B cell (primary cell): ENCODE measurements around the gene ELF4. TPM values are rescaled to one million over a fixed set of nuclear protein-coding genes. Genes with fewer than 3 reads are reported as not detected.

Experiments used
- ATAC-seq: fragments of 200-7000 bp; cut with Tn5 transposase; one replicate; pipeline ENCODE4 v1.10.0; 2021; ENCODE audit warnings: low read depth, mild to moderate bottlenecking, moderate number of reproducible peaks, moderate library complexity
- CTCF ChIA-PET: fragments of 350-600 bp; sonication (Branson Sonifier 250); formaldehyde crosslinking; loops from one replicate; lab custom pipeline; 2021; ENCODE audit warnings: antibody characterized with exemption, inconsistent platforms; lab: Charles Lee
- POLR2A ChIA-PET: fragments of 350-600 bp; sonication (Branson Sonifier 250); formaldehyde crosslinking; loops from one replicate; lab custom pipeline; 2021; ENCODE audit warnings: antibody characterized with exemption; lab: Charles Lee
- DNase-seq: peaks from one replicate; pipeline ENCODE4 v3.0.0; 2013
- H2AFZ ChIP-seq: 2 replicates; pipeline ENCODE4 v1.6.1; 2012; ENCODE audit warnings: mild to moderate bottlenecking, low read depth, low read length; ENCODE audit not compliant: insufficient read depth, poor library complexity, severe bottlenecking
- H3K27ac ChIP-seq, 2 donors: 1 replicate in 1 of 2; 2 replicates in 1 of 2; pipeline ENCODE4 v1.5.1; 2012 to 2013; ENCODE audit warnings: low read length in 2 of 2, mild to moderate bottlenecking in 2 of 2, moderate library complexity in 1 of 2
- H3K27me3 ChIP-seq, 4 experiments: fragments of 200-600 bp in 1 of 4; sonication (generic) in 1 of 4; replicated peaks in 1 of 4; 1 replicate in 2 of 4; 2 replicates in 2 of 4; pipeline versions ENCODE4 v1.6.1 to v1.7.0; 2013 to 2016; ENCODE audit warnings: low read length in 3 of 4, mild to moderate bottlenecking in 2 of 4, mixed read lengths in 1 of 4, moderate library complexity in 1 of 4; ENCODE audit not compliant: insufficient read depth in 4 of 4, control insufficient read depth in 3 of 4; ENCODE audit errors: control extremely low read depth in 1 of 4
- H3K36me3 ChIP-seq, 2 experiments: replicated peaks in 1 of 2; 1 replicate in 1 of 2; 2 replicates in 1 of 2; pipeline versions ENCODE4 v1.6.1 to v1.7.1; 2013; ENCODE audit warnings: low read length in 1 of 2; ENCODE audit not compliant: insufficient read depth in 2 of 2, control insufficient read depth in 1 of 2; ENCODE audit errors: control extremely low read depth in 1 of 2, extremely low read depth in 1 of 2
- H3K4me1 ChIP-seq, 2 donors: fragments of 200-600 bp in 1 of 2; sonication (generic) in 1 of 2; 1 replicate in 1 of 2; 2 replicates in 1 of 2; pipeline versions ENCODE4 v1.5.1 to v1.6.1; 2013 to 2017; ENCODE audit warnings: low read length in 2 of 2; ENCODE audit not compliant: control insufficient read depth in 2 of 2, insufficient read depth in 2 of 2
- H3K4me2 ChIP-seq: replicated peaks from 2 replicates; pipeline ENCODE3; 2012; ENCODE audit warnings: mild to moderate bottlenecking, low read depth, low read length; ENCODE audit not compliant: poor library complexity, severe bottlenecking
- H3K4me3 ChIP-seq, 5 experiments: fragments of 200-600 bp in 1 of 5; sonication (generic) in 1 of 5; 1 replicate in 3 of 5; 2 replicates in 2 of 5; pipeline versions ENCODE4 v1.5.1 to v1.7.0; 2011 to 2016; ENCODE audit warnings: low read length in 4 of 5, mild to moderate bottlenecking in 4 of 5, low read depth in 2 of 5, control low read depth in 1 of 5, moderate library complexity in 1 of 5; ENCODE audit not compliant: insufficient read depth in 1 of 5; ENCODE audit errors: control extremely low read depth in 1 of 5, extremely low read depth in 1 of 5
- H3K79me2 ChIP-seq: fragments of 200-600 bp; sonication (generic); one replicate; pipeline ENCODE4 v1.6.0; 2016; ENCODE audit warnings: low read length; ENCODE audit not compliant: control insufficient read depth, insufficient read depth
- H3K9ac ChIP-seq: fragments of 200-600 bp; sonication (generic); 2 replicates; pipeline ENCODE4 v1.6.1; 2017; ENCODE audit warnings: mild to moderate bottlenecking, low read length, moderate library complexity
- H3K9me3 ChIP-seq, 3 donors: one replicate each; pipeline versions ENCODE4 v1.6.1 to v1.7.1; 2013; ENCODE audit warnings: low read length in 2 of 3; ENCODE audit not compliant: control insufficient read depth in 2 of 3, insufficient read depth in 1 of 3; ENCODE audit errors: control extremely low read depth in 1 of 3
- H4K20me1 ChIP-seq: 2 replicates; pipeline ENCODE4 v1.6.0; 2012; ENCODE audit warnings: mild to moderate bottlenecking, low read length; ENCODE audit not compliant: insufficient read depth, control insufficient read depth, poor library complexity, severe bottlenecking
- H3K27ac Mint-ChIP-seq: one replicate; pipeline ENCODE4 v1.8.0; 2021; ENCODE audit warnings: mixed read lengths
- H3K27me3 Mint-ChIP-seq: one replicate; pipeline ENCODE4 v1.8.0; 2021; ENCODE audit warnings: mixed read lengths
- H3K4me1 Mint-ChIP-seq: one replicate; pipeline ENCODE4 v1.8.0; 2021; ENCODE audit warnings: mixed read lengths
- H3K4me3 Mint-ChIP-seq: one replicate; pipeline ENCODE4 v1.8.0; 2021; ENCODE audit warnings: mixed read lengths
- H3K9me3 Mint-ChIP-seq: one replicate; pipeline ENCODE4 v1.8.0; 2022; ENCODE audit warnings: mixed read lengths; ENCODE audit not compliant: insufficient read depth
- CTCF ChIP-seq: fragments of 200-600 bp; IDR thresholded peaks from one replicate; pipeline ENCODE4 v1.8.0; 2022; ENCODE audit warnings: antibody characterized with exemption, mild to moderate bottlenecking
- EZH2 ChIP-seq: IDR thresholded peaks from 2 replicates; pipeline ENCODE4 v1.6.1; 2012; ENCODE audit warnings: borderline replicate concordance, low read depth, mild to moderate bottlenecking, moderate library complexity, low read length; ENCODE audit not compliant: insufficient read depth, poor library complexity, severe bottlenecking
- WGBS: methylation state at CpG from one replicate; pipeline ENCODE4 v1.1.5; 2013; ENCODE audit warnings: missing lambda C conversion rate; ENCODE audit not compliant: insufficient coverage; 5-methylcytosine and 5-hydroxymethylcytosine counted together
- intact Hi-C: fragments of 100-400 bp; cut with micrococcal nuclease; formaldehyde crosslinking; loops from one replicate; pipeline ENCODE4 v1.10.0; 2022
- polyA plus RNA-seq: library from polyadenylated mRNA; depleted of rRNA; stranded (reverse); fragments of >200 nt; gene quantifications from 2 replicates; pipeline ENCODE4 v1.2.3, GENCODE V29; 2012
- total RNA-seq, 2 donors: library from RNA; stranded (reverse); fragments of 120-200 nt in 1 of 2; gene quantifications; 1 replicate in 1 of 2; 2 replicates in 1 of 2; pipeline versions ENCODE4 v1.2.3 to v1.2.4, GENCODE V29; 2013 to 2022

Gene ELF4
- total and polyA plus RNA-seq, 2 donors (not counting 1 experiment from before 2014, with no cell fraction given) = 24.7 to 26.3 TPM

GRCh38 chrX:130049821-130050220, 60.5 kb downstream of the ELF4 start:
- H3K4me2 ChIP-seq = no peak overlapping the region
- no peaks in the 10 kb centered on the region for H3K9me3 Mint-ChIP-seq
- no peaks in the 10 kb centered on the region for H3K27me3 Mint-ChIP-seq
- H2AFZ ChIP-seq = no peak overlapping the region
- WGBS = 100% methylated on average over 4 of the region's 8 CpGs
- no peak overlapping the region for H3K4me3 ChIP-seq
- no peak overlapping the region for H3K4me3 Mint-ChIP-seq
- no peaks in the 10 kb centered on the region for H4K20me1 ChIP-seq
- H3K4me1 ChIP-seq = no peaks in the 10 kb centered on the region
- H3K9ac ChIP-seq = no peak overlapping the region
- H3K4me1 Mint-ChIP-seq = no peaks in the 10 kb centered on the region
- no peak overlapping the region for H3K27ac ChIP-seq
- no peaks in the 10 kb centered on the region for H3K9me3 ChIP-seq
- no peaks in the 10 kb centered on the region for H3K79me2 ChIP-seq
- intact Hi-C loops = no loop called here
- peaks cover 0 to 23% of the 10 kb centered on the region in 2 experiments for H3K36me3 ChIP-seq
- no peak for ATAC-seq
- no peaks in the 10 kb centered on the region for H3K27me3 ChIP-seq
- DNase-seq = no peak
- CTCF ChIA-PET = interaction anchor here (0.7 kb wide), 2 partner anchors 16 to 440 kb away, joined by 3 to 7 read pairs; no protein-coding TSS in a partner anchor
- POLR2A ChIA-PET = no interaction called here
- no peak overlapping the region for H3K27ac Mint-ChIP-seq
- TF ChIP-seq EZH2 (no peak), CTCF (no peak)

- intact Hi-C loops = no loop called here
- Histone ChIP-seq H4K20me1 (no peaks in the 10 kb centered on the region), H3K27me3 (no peaks in the 10 kb centered on the region), H3K4me2 (no peak overlapping the region), H3K36me3 (peaks cover 0 to 20% of the 10 kb centered on the region in 2 experiments), H3K9me3 (no peaks in the 10 kb centered on the region), H3K4me1 (no peaks in the 10 kb centered on the region), H3K27ac (no peak overlapping the region), H2AFZ (no peak overlapping the region), H3K4me3 (no peak overlapping the region), H3K79me2 (no peaks in the 10 kb centered on the region), H3K9ac (no peak overlapping the region)
- H3K27ac Mint-ChIP-seq = no peak overlapping the region
- ChIA-PET CTCF (no interaction called here), POLR2A (no interaction called here)
- no peaks in the 10 kb centered on the region for H3K4me1 Mint-ChIP-seq
- ATAC-seq (no peak), DNase-seq (no peak)
- no peaks in the 10 kb centered on the region for H3K27me3 Mint-ChIP-seq
- no peak overlapping the region for H3K4me3 Mint-ChIP-seq
- WGBS = no CpG with 5 or more reads among the region's 4 CpGs
- TF ChIP-seq EZH2 (no peak), CTCF (no peak)
- no peaks in the 10 kb centered on the region for H3K9me3 Mint-ChIP-seq
Observed at GRCh38 chrX:130048686-130049222, 61.5 kb downstream of the ELF4 start.
